Left ventricle myocardium inferior (tissue), 1 donor: ENCODE results near the gene CEPT1. TPM values are rescaled to one million over a fixed set of nuclear protein-coding genes. Genes with fewer than 3 reads are reported as not detected.

Experiments used
- DNase-seq: peaks from one replicate; pipeline ENCODE4 v3.0.0-alpha.2; 2020
- H3K27ac ChIP-seq: fragments of 200-600 bp; replicated peaks from 2 replicates; pipeline ENCODE4 v1.8.0; 2021
- H3K27me3 ChIP-seq: fragments of 200-600 bp; 2 replicates; pipeline ENCODE4 v1.8.0; 2021; ENCODE audit warnings: low read depth
- H3K36me3 ChIP-seq: fragments of 200-600 bp; 2 replicates; pipeline ENCODE4 v1.8.0; 2021
- H3K4me1 ChIP-seq: fragments of 200-600 bp; 2 replicates; pipeline ENCODE4 v1.8.0; 2021
- H3K4me3 ChIP-seq: fragments of 200-600 bp; 2 replicates; pipeline ENCODE4 v1.8.0; 2021; ENCODE audit warnings: mild to moderate bottlenecking, moderate library complexity
- H3K9me3 ChIP-seq: fragments of 200-600 bp; replicated peaks from 2 replicates; pipeline ENCODE4 v1.8.0; 2021
- intact Hi-C: fragments of 100-400 bp; cut with micrococcal nuclease; formaldehyde crosslinking; loops from one replicate; pipeline ENCODE4 v1.11.0; 2022
- total RNA-seq: library from RNA; stranded (reverse); fragmentation: NEBNext Ultra II Directional; extraction: Animal tissue kit (Norgen Biotek cat#: 25700); gene quantifications from one replicate; pipeline ENCODE4 v1.2.1, GENCODE V29; 2021
- TF ChIP-seq, protein P1 (sequence below): fragments of 200-600 bp; IDR thresholded peaks from 2 replicates; pipeline ENCODE4 v1.8.0; 2021; ENCODE audit warnings: antibody characterized with exemption, mild to moderate bottlenecking, borderline replicate concordance
- donor health status: DM: no; HTN: yes; CAD: no; lungs with severe emphysema.

CEPT1 gene
- total RNA-seq, 1 donor from 2014 or later: 14.0 TPM

DNA sequence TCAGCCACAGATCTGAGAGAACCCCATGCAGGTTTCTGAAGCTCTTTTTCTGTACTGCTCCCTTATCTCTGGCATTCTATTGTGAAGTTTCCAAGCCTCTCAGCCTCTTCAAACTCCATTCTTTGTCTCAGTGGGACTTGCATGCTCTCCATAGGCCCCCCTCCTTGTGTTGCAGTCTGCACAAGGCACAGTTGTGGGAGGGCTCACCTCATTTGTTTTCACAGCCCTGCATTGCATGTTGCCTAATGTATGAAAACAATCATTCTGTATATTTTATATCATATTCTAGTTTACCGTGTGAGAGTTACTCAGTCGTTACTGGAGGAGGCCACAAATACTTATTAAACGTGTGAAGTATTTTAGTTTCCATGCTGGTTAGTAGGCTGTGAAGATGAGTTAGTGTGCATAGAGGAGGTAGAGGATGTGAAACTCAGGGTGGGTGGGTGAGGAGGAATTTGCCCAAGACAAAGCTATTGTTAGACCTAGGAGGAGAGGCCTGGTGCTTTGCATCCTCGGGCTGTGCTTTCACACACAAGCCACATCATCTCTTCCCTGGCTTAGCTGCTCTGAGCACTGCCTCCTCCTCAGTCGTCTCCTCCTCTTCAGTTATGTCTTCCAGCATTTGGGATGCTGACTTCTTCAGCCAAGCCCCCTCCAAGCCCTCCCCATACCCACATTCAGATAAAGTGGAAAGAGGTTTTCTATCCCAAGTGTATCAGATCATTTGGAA, 79.7 kb downstream of the CEPT1 start:
- intact Hi-C loops: no loop called here
- H3K27me3 ChIP-seq: no peaks in the 10 kb centered on the region
- no peaks in the 10 kb centered on the region for H3K9me3 ChIP-seq
- H3K4me3 ChIP-seq: no peak overlapping the region
- no peaks in the 10 kb centered on the region for H3K36me3 ChIP-seq
- no peak overlapping the region for H3K27ac ChIP-seq
- TF ChIP-seq, protein P1, sequence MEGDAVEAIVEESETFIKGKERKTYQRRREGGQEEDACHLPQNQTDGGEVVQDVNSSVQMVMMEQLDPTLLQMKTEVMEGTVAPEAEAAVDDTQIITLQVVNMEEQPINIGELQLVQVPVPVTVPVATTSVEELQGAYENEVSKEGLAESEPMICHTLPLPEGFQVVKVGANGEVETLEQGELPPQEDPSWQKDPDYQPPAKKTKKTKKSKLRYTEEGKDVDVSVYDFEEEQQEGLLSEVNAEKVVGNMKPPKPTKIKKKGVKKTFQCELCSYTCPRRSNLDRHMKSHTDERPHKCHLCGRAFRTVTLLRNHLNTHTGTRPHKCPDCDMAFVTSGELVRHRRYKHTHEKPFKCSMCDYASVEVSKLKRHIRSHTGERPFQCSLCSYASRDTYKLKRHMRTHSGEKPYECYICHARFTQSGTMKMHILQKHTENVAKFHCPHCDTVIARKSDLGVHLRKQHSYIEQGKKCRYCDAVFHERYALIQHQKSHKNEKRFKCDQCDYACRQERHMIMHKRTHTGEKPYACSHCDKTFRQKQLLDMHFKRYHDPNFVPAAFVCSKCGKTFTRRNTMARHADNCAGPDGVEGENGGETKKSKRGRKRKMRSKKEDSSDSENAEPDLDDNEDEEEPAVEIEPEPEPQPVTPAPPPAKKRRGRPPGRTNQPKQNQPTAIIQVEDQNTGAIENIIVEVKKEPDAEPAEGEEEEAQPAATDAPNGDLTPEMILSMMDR: no peak
- DNase-seq: no peak
- peaks cover 8% of the 10 kb centered on the region for H3K4me1 ChIP-seq

DNA sequence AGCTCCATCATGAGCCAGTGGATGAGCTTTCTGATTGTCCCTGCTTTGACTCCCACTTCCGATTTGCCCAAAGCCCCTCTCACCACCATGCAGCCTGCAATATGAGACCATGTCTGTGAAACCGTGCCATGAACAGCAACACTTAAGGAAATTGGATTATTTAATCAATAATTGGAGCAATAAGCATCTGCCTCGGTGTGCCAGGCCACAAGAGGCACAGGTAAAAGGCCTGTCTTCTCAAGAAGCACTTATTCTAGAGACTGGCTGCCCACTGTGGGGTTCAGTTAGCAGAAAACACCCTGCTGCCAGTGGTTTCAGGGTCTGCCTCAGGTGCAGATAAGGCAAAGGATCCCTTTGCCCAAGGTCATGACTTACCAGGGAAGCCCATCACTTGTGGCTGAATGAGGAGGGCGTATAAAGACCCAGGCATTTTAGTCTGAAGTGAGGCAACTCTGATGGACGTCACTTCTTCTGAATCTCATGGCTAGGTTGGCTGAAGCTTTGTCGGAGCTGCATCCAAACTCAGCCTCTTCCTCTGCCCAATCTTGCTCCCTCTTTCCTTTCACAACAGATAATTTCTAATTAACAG, 80.4 kb downstream of the CEPT1 start:
- no peak for DNase-seq
- no peaks in the 10 kb centered on the region for H3K36me3 ChIP-seq
- no peak overlapping the region for H3K27ac ChIP-seq
- intact Hi-C loops: no loop called here
- no peaks in the 10 kb centered on the region for H3K27me3 ChIP-seq
- no peak overlapping the region for H3K4me3 ChIP-seq
- TF ChIP-seq, protein P1: no peak
- peaks cover 8% of the 10 kb centered on the region for H3K4me1 ChIP-seq
- no peaks in the 10 kb centered on the region for H3K9me3 ChIP-seq

DNA sequence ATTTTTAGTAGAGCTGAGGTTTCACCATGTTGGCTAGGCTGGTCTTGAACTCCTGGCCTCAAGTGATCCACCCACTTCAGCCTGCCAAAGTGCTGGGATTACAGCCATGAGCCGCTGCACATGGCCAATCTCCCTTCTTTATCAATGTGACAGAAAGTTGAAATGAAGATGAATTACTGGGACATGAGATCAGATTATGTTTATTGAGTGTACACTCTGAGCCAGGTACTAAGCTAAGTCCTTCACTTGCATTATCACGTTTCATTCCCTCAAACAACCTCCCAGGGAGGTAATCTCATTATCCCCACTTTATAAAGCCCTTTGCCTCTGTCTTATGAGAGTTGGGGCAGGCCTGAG, 81.2 kb downstream of the CEPT1 start:
- H3K4me3 ChIP-seq: no peak overlapping the region
- no peaks in the 10 kb centered on the region for H3K9me3 ChIP-seq
- H3K27me3 ChIP-seq: no peaks in the 10 kb centered on the region
- DNase-seq: no peak
- TF ChIP-seq, protein P1: no peak
- intact Hi-C loops: no loop called here
- H3K27ac ChIP-seq: no peak overlapping the region
- no peaks in the 10 kb centered on the region for H3K36me3 ChIP-seq
- peaks cover 8% of the 10 kb centered on the region for H3K4me1 ChIP-seq

DNA sequence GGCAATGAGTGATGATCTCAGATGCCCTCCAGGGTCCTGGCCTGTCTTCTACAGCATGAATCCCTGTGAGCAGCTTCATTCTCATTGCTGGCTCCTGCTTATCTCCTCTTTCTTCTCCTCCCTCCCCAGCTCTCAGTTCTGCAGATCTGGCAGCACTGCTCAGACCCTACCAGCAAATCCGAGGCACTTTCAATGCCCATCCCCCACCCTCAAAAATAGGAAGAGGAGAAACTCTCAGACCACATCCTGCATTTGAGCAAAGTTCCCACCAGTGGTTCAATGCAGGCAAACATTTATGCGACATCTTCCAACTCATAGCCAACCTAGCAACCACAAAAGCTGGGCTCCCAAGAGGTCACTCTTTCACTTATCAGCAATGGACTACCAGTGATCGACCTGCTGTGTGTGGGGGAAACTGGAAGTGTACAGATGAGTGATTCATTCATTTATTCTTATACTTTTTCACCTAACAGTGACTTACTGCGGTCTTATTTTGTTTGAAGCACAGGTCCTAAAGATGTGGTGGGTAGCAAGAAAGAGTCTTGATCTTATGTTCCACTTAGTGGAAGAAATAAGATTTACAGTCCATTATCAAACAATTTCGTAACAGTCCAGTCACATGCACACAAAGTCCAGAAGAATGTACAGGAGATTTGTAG, 81.7 kb downstream of the CEPT1 start:
- intact Hi-C loops: no loop called here
- H3K27me3 ChIP-seq: no peaks in the 10 kb centered on the region
- TF ChIP-seq, protein P1: no peak
- H3K27ac ChIP-seq: no peak overlapping the region
- no peaks in the 10 kb centered on the region for H3K9me3 ChIP-seq
- H3K4me3 ChIP-seq: no peak overlapping the region
- no peak for DNase-seq
- H3K36me3 ChIP-seq: no peaks in the 10 kb centered on the region
- H3K4me1 ChIP-seq: peaks cover 8% of the 10 kb centered on the region

DNA sequence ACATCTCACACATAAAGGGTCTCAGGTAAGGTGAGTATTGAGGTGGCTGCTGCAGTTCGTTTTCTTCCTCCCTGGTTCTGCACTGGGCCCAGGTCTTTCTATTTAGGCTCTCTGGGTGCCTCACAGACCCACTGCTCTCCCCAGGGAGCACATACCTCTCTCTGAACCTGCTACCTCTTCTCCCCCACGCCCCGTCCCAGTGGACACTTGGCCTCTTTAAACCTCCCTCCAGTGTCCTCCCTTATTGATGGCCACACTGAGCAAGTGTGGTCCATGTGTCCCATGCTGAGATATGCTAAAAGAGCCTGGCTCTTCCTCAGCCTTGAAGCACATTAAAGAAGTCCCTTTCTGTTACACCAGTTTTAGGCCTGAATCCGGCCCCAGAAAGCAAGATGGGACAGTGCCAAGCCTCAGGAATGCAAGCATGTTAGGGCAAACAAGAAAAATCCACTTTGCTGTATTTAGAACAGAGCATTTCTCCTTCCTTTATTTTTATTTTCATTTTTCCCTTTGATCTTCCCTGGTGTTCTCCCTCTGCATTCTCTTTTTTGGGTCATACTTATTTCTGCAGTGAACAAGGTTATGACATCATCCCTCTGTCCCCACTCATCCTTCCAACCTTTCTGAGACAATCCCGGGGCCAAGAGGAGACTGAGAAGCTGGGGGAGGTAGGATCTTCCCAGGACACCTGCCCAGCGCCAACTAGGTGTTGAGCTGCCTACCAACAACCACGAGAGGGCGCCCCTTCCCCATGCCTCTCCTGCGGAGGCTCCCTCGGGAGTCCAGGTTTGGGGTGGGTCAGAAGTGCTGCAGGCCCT, 82.5 kb downstream of the CEPT1 start:
- Histone ChIP-seq H3K4me1 (peaks cover 8% of the 10 kb centered on the region), H3K4me3 (no peak overlapping the region), H3K27ac (no peak overlapping the region), H3K9me3 (no peaks in the 10 kb centered on the region), H3K36me3 (no peaks in the 10 kb centered on the region), H3K27me3 (no peaks in the 10 kb centered on the region)
- intact Hi-C loops: no loop called here
- TF ChIP-seq, protein P1: peak; percentile 86
- DNase-seq: peak; percentile 56
